Measurements from ENCODE around the gene TAF13. TPM values are rescaled to one million over a fixed set of nuclear protein-coding genes. Genes with fewer than 3 reads are reported as not detected.

TAF13 gene
- total RNA-seq, 4 donors from 2014 or later, result 4.0 to 33.0 (median 32.0) TPM

DNA sequence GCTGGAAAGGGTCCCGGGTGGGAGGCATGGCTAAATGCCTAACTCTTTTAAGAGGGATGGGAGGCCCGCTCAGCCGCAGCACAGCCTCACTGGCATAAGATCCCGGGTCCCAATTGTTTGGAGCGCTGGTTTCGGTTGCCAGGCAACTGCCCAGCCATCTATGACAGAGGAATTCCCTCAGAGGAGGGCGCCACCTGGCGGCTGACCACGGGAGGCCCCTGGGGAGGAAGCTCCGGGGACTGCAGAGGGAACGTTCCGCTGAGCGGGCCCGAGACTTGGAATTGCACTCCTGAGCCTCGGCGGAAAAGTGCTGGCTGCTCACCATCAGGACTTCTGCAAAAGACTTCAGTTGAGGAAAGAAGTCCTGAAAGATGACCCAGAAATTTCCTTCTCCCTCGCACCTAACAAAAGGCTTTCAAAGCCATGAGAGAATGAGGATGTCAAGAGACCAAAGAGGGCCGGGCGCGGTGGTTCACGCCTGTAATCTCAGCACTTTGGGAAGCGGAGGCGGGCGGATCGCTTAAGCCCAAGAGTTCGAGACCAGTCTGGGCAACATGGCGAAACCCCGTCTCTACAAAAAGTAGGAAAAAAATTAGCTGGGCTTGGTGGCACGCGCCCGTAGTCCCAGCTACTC lies 37.0 kb upstream of the TAF13 start:
- peak; percentile 94 for DNase-seq
- peaks cover 8 to 33% (median 20%) of the 10 kb centered on the region in 4 donors for H3K4me1 ChIP-seq
- TF ChIP-seq, protein P1, sequence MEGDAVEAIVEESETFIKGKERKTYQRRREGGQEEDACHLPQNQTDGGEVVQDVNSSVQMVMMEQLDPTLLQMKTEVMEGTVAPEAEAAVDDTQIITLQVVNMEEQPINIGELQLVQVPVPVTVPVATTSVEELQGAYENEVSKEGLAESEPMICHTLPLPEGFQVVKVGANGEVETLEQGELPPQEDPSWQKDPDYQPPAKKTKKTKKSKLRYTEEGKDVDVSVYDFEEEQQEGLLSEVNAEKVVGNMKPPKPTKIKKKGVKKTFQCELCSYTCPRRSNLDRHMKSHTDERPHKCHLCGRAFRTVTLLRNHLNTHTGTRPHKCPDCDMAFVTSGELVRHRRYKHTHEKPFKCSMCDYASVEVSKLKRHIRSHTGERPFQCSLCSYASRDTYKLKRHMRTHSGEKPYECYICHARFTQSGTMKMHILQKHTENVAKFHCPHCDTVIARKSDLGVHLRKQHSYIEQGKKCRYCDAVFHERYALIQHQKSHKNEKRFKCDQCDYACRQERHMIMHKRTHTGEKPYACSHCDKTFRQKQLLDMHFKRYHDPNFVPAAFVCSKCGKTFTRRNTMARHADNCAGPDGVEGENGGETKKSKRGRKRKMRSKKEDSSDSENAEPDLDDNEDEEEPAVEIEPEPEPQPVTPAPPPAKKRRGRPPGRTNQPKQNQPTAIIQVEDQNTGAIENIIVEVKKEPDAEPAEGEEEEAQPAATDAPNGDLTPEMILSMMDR (IDR thresholded peaks at IDR 0.05), result peak; percentile 90 to 99 (median 99)
- TF ChIP-seq POLR2A (IDR thresholded peaks at IDR 0.05) (no peak), POLR2AphosphoS5 (IDR thresholded peaks at IDR 0.05) (peak in 1 of 3 donors; percentile 20)
- in situ Hi-C loops (cut with MboI; ENCODE audit: low pct_ligation_motif_present in 1 of 4, low pct_unique_long_range_greater_than_20kb in 1 of 4, low sequenced_read_pairs in 3 of 4) (no loop called here), intact Hi-C loops (cut with DNase I; ENCODE audit: low total_unique reads) (loop anchor here (10.0 kb wide), 1 partner anchor 148 kb away; the partner anchor contains the start of gene CLCC1)
- H3K4me3 ChIP-seq, result peak overlapping the region in 2 of 4 donors; percentile 40 to 51
- H3K36me3 ChIP-seq, result no peaks in the 10 kb centered on the region
- peak overlapping the region in 3 of 4 donors; percentile 23 to 39 (median 27) for H3K27ac ChIP-seq
- peaks cover 23% of the 10 kb centered on the region for H3K27me3 ChIP-seq
- no peaks in the 10 kb centered on the region for H3K9me3 ChIP-seq
- WGBS, 2 donors (ENCODE audit: low coverage in 1 of 2), result 27% methylated on average over 30 of the region's 31 CpGs; no CpG with 5 or more reads in 1 of the 2 donors

DNA sequence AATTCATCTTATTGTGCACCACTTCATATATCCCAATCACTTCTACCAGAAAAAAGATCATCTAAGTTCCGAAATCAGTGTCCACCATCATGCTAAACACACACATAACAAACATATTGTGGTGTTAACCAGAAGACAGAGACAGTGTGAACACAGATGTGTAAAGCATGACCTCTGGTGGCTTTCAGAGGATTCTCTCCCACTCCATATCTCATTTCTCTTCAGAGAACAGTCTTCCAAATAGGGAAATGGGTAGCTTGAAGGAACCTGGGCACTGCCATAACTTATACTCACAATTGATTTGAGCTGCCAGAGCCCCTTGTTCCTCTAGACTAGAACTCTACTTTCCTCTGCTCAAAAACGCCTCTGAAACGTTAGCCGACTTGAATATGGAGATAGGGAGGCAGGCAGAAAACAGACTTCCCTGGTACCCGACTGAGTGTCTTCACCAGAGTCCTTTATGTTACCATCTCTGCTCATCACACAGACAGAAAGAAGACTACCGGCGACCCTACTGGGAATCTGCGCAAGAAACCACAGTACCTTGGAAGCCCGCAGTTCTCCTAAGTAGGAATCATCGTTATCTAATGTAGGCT lies 36.4 kb upstream of the TAF13 start:
- DNase-seq, result no peak
- no peaks in the 10 kb centered on the region for H3K9me3 ChIP-seq
- H3K27ac ChIP-seq, result peak overlapping the region in 2 of 4 donors; percentile 23 to 39
- intact Hi-C loops (cut with DNase I; ENCODE audit: low total_unique reads) (loop anchor here (10.0 kb wide), 1 partner anchor 147 kb away; the partner anchor contains the start of gene CLCC1), in situ Hi-C loops (cut with MboI; ENCODE audit: low pct_ligation_motif_present in 1 of 4, low pct_unique_long_range_greater_than_20kb in 1 of 4, low sequenced_read_pairs in 3 of 4) (no loop called here)
- WGBS, 2 donors (ENCODE audit: low coverage in 1 of 2), result 28 to 88% methylated on average over 1 to 10 of the region's 10 CpGs
- peaks cover 23% of the 10 kb centered on the region for H3K27me3 ChIP-seq
- TF ChIP-seq, protein P1 (IDR thresholded peaks at IDR 0.05), result no peak
- TF ChIP-seq POLR2A (IDR thresholded peaks at IDR 0.05) (no peak), POLR2AphosphoS5 (IDR thresholded peaks at IDR 0.05) (no peak), EP300 (IDR thresholded peaks at IDR 0.05; ENCODE audit: low read depth) (no peak)
- H3K4me1 ChIP-seq, result peaks cover 8 to 33% (median 20%) of the 10 kb centered on the region in 4 donors
- H3K36me3 ChIP-seq, result no peaks in the 10 kb centered on the region
- H3K4me3 ChIP-seq, result peak overlapping the region in 2 of 4 donors; percentile 40 to 51

DNA sequence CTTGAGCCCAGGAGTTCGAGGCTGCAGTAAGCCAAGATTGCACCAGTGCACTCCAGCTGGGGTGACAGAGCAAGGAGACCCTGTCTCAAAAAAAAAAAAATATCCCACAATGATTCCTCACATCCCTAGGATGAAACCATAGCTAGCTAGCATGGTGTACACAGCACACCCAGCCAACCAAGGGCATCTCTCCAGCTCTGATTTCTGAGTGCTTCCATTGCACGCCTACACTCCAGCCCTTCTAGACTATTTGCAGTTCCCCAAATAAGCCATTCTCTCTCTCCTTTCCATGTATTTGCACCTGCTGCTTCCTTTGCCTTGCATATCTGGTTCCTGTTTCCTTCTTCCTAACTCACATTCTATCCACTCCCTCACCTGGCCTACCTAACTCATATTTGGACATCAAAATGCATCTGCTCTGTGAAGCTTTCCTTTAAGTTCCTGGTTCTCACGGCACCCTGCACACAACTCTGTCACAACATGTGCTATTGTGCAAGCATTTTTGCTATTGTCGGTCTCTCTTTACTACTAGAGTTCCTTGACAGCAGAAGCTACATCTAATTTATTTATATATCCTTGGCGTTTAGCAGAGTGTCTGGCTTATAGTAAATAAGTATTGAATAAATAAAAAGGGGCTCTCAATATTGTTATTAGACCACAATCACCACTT lies 35.7 kb upstream of the TAF13 start:
- no peak for DNase-seq
- intact Hi-C loops (cut with DNase I; ENCODE audit: low total_unique reads), result loop anchor here (10.0 kb wide), 1 partner anchor 147 kb away; the partner anchor contains the start of gene CLCC1
- Histone ChIP-seq H3K36me3 (no peaks in the 10 kb centered on the region), H3K27ac (no peak overlapping the region), H3K4me1 (peaks cover 8 to 33% (median 20%) of the 10 kb centered on the region in 4 donors), H3K9me3 (no peaks in the 10 kb centered on the region), H3K27me3 (peaks cover 23% of the 10 kb centered on the region), H3K4me3 (no peak overlapping the region)
- WGBS, 2 donors (ENCODE audit: low coverage in 1 of 2), result 63 to 81% methylated on average over 3 to 5 of the region's 5 CpGs
- TF ChIP-seq, protein P1 (IDR thresholded peaks at IDR 0.05), result no peak
- in situ Hi-C loops (cut with MboI; ENCODE audit: low pct_ligation_motif_present in 1 of 4, low pct_unique_long_range_greater_than_20kb in 1 of 4, low sequenced_read_pairs in 3 of 4), result no loop called here

DNA sequence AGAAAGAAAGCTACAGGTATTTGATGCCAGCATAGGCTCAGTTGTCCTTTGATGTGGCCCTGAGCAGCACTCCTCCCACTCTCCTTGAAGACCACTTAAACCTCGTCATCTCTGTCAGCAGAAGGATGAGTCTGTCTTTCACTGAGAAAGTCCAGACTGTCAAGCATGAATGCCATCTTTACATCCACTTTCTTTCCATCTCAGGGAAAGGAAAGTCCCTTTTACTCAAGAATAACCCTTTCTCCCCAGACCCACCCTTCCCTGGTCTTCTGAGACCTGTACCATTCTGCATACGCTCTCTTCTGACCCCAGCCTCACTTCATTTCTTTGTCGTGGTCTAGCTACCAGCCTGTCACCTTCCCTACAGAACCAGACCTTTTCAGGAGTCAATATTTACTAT lies 34.1 kb upstream of the TAF13 start:
- peaks cover 8 to 26% (median 18%) of the 10 kb centered on the region in 4 donors for H3K4me1 ChIP-seq
- in situ Hi-C loops (cut with MboI; ENCODE audit: low pct_ligation_motif_present in 1 of 4, low pct_unique_long_range_greater_than_20kb in 1 of 4, low sequenced_read_pairs in 3 of 4), result no loop called here
- intact Hi-C loops (cut with DNase I; ENCODE audit: low total_unique reads), result loop anchor here (10.0 kb wide), 2 partner anchors 65 to 145 kb away; partner anchors contain the start of genes CLCC1 and WDR47
- TF ChIP-seq POLR2AphosphoS5 (IDR thresholded peaks at IDR 0.05), result no peak
- TF ChIP-seq EP300 (IDR thresholded peaks at IDR 0.05; ENCODE audit: low read depth), result no peak
- TF ChIP-seq, protein P1 (IDR thresholded peaks at IDR 0.05), result no peak
- TF ChIP-seq POLR2A (IDR thresholded peaks at IDR 0.05), result no peak
- no peak overlapping the region for H3K4me3 ChIP-seq
- H3K27ac ChIP-seq, result no peak overlapping the region
- no peaks in the 10 kb centered on the region for H3K36me3 ChIP-seq
- H3K9me3 ChIP-seq, result no peaks in the 10 kb centered on the region
- 63 to 100% methylated on average over 1 to 3 of the region's 3 CpGs for WGBS, 2 donors (ENCODE audit: low coverage in 1 of 2)
- DNase-seq, result no peak
- H3K27me3 ChIP-seq, result peaks cover 14% of the 10 kb centered on the region

Data from transverse colon (tissue), 4 donors.